ENCODE results near the gene BAHCC1. TPM values are rescaled to one million over a fixed set of nuclear protein-coding genes. Genes with fewer than 3 reads are reported as not detected.

Gene BAHCC1
- total and polyA plus RNA-seq, 10 of the 15 experiments (the other 5 are each of a cell fraction or from before 2014, with no cell fraction given) = 0.03 to 0.14 (median 0.11) TPM; not detected in 6

- POLR2A ChIA-PET = no interaction called here
- no TSS peak for BruUV-seq (replicated peaks)
These were observed 93.1 kb downstream of the BAHCC1 start for GRCh38 chr17:81488276-81488860.

More at GRCh38 chr17:81488276-81488860, 93.1 kb downstream of the BAHCC1 start:
- TF ChIP-seq MYC (IDR thresholded peaks at IDR 0.05; ENCODE audit: insufficient read depth, insufficient read length, insufficient replicate concordance, low read length, severe bottlenecking) (no peak), SRF (IDR thresholded peaks at IDR 0.05; ENCODE audit: low read depth in 2 of 2, low read length in 2 of 2) (no peak), SIN3A (IDR thresholded peaks at IDR 0.05; ENCODE audit: low read depth, low read length) (no peak), HSF1 (IDR thresholded peaks at IDR 0.05; ENCODE audit: low read depth, low read length) (no peak), MTA2 (IDR thresholded peaks at IDR 0.05; ENCODE audit: low read depth) (no peak), CREB1 (IDR thresholded peaks at IDR 0.05; ENCODE audit: low read depth) (no peak), CBFB (IDR thresholded peaks at IDR 0.05; ENCODE audit: low read depth) (no peak), SMAD5 (IDR thresholded peaks at IDR 0.05; ENCODE audit: low read depth) (no peak), POLR2AphosphoS5 (IDR thresholded peaks at IDR 0.05; ENCODE audit: low read length) (no peak), NFYA (IDR thresholded peaks at IDR 0.05; ENCODE audit: borderline replicate concordance, low read depth, low read length) (no peak), RAD51 (IDR thresholded peaks at IDR 0.05) (no peak), POLR2A (IDR thresholded peaks at IDR 0.05; ENCODE audit: low read depth, low read length) (no peak), STAT3 (IDR thresholded peaks at IDR 0.05; ENCODE audit: low read depth, low read length) (no peak), HDGF (IDR thresholded peaks at IDR 0.05) (no peak), CEBPB (IDR thresholded peaks at IDR 0.05; ENCODE audit: borderline replicate concordance in 1 of 2, low read depth in 2 of 2, low read length in 2 of 2) (no peak), SPI1 (IDR thresholded peaks at IDR 0.05; ENCODE audit: borderline replicate concordance, insufficient read depth, low read depth, low read length) (no peak), CUX1 (IDR thresholded peaks at IDR 0.05; ENCODE audit: insufficient replicate concordance, low read depth, low read length) (no peak)
- Histone ChIP-seq H3K4me1 (ENCODE audit: control insufficient read depth, insufficient read depth, low read length) (peaks cover 11% of the 10 kb centered on the region), H3K9ac (ENCODE audit: control insufficient read depth, insufficient read depth, low read length) (no peak overlapping the region), H4K20me1 (ENCODE audit: control insufficient read depth, insufficient read depth) (no peaks in the 10 kb centered on the region), H3K79me2 (ENCODE audit: control insufficient read depth, insufficient read depth, low read length) (no peaks in the 10 kb centered on the region), H3K27ac (ENCODE audit: control insufficient read depth, insufficient read depth) (no peak overlapping the region), H3K27me3 (replicated peaks in 1 of 2; ENCODE audit: control insufficient read depth in 2 of 2, insufficient read depth in 2 of 2, low read length in 1 of 2) (peaks cover 7 to 10% of the 10 kb centered on the region in 2 experiments), H3K36me3 (ENCODE audit: control insufficient read depth in 2 of 2, insufficient read depth in 2 of 2, low read length in 1 of 2) (no peaks in the 10 kb centered on the region), H3K9me3 (replicated peaks; ENCODE audit: control insufficient read depth, insufficient read depth, low read length) (no peaks in the 10 kb centered on the region), H3K4me2 (ENCODE audit: control insufficient read depth, insufficient read depth) (peak overlapping the region; percentile 79; the same call in 1 of the 2 replicates), H2AFZ (ENCODE audit: control insufficient read depth, low read depth, low read length) (peak overlapping the region; percentile 77), H3K4me3 (no peak overlapping the region; the same call in 1 of the 2 replicates)
- ChIA-PET CTCF (no interaction called here), SMC1A (ENCODE audit: uncharacterized antibody, unreplicated experiment) (no interaction called here), RAD21 (ENCODE audit: unreplicated experiment) (interaction anchor here (1.2 kb wide), 1 partner anchor 196 kb away, joined by 5 read pairs; no protein-coding TSS in a partner anchor)
- no peak for ATAC-seq
- no peak for DNase-seq (ENCODE audit: low read depth, low spot score)
- no peak for FAIRE-seq
- WGBS (ENCODE audit: insufficient coverage, insufficient replicate concordance, low lambda C conversion rate, missing lambda C conversion rate) = 37% methylated on average over 28 of the region's 52 CpGs
- in situ Hi-C loops (cut with MboI) = loop anchor here (25.0 kb wide), 1 partner anchor 351 kb away; no protein-coding TSS in a partner anchor
- intact Hi-C loops (cut with micrococcal nuclease; ENCODE audit: unreplicated experiment) = no loop called here
